ENCODE measurements around the gene ENAM. TPM values are rescaled to one million over a fixed set of nuclear protein-coding genes. Genes with fewer than 3 reads are reported as not detected.
A peak's percentile ranks its signal among the peaks of the same experiment; 100 is the strongest.

The ENAM gene
- total RNA-seq, 1 experiment from 2014 or later = 0.26 TPM

GRCh38 chr4:70624226-70624793, 4.2 kb upstream of the ENAM start:
- BruUV-seq (replicated peaks) = no TSS peak
- intact Hi-C loops (cut with micrococcal nuclease; ENCODE audit: unreplicated experiment) = no loop called here
- CTCF ChIA-PET = interaction anchor here (1.0 kb wide), 1 partner anchor 11 kb away, joined by 3 read pairs; no protein-coding TSS in a partner anchor

GRCh38 chr4:70627620-70628019, 924 bp upstream of the ENAM start:
- TF ChIP-seq CTCF (IDR thresholded peaks at IDR 0.05; ENCODE audit: unreplicated experiment) = no peak
- Mint-ChIP-seq H3K9me3 (ENCODE audit: low read depth, unreplicated experiment) (no peaks in the 10 kb centered on the region), H3K27me3 (ENCODE audit: unreplicated experiment) (no peaks in the 10 kb centered on the region), H3K4me1 (ENCODE audit: low read depth, unreplicated experiment) (peaks cover 9% of the 10 kb centered on the region), H3K4me3 (ENCODE audit: low read depth, unreplicated experiment) (no peak overlapping the region), H3K36me3 (ENCODE audit: insufficient read depth, unreplicated experiment) (no peaks in the 10 kb centered on the region), H3K27ac (ENCODE audit: unreplicated experiment) (no peak overlapping the region)
- DNase-seq = no peak
- intact Hi-C loops (cut with micrococcal nuclease; ENCODE audit: unreplicated experiment) = no loop called here
- no TSS peak for BruUV-seq (replicated peaks)
- CTCF ChIA-PET = no interaction called here

More at GRCh38 chr4:70624226-70624793, 4.2 kb upstream of the ENAM start:
- Mint-ChIP-seq H3K27me3 (ENCODE audit: unreplicated experiment) (no peaks in the 10 kb centered on the region), H3K36me3 (ENCODE audit: insufficient read depth, unreplicated experiment) (no peaks in the 10 kb centered on the region), H3K4me1 (ENCODE audit: low read depth, unreplicated experiment) (no peaks in the 10 kb centered on the region), H3K27ac (ENCODE audit: unreplicated experiment) (peak overlapping the region; percentile 44), H3K9me3 (ENCODE audit: low read depth, unreplicated experiment) (no peaks in the 10 kb centered on the region), H3K4me3 (ENCODE audit: low read depth, unreplicated experiment) (no peak overlapping the region)
- TF ChIP-seq CTCF (IDR thresholded peaks at IDR 0.05; ENCODE audit: unreplicated experiment) = no peak
- DNase-seq = no peak

- no peak for TF ChIP-seq CTCF (IDR thresholded peaks at IDR 0.05; ENCODE audit: unreplicated experiment)
- BruUV-seq (replicated peaks) = no TSS peak
- Mint-ChIP-seq H3K27me3 (ENCODE audit: unreplicated experiment) (no peaks in the 10 kb centered on the region), H3K36me3 (ENCODE audit: insufficient read depth, unreplicated experiment) (no peaks in the 10 kb centered on the region), H3K4me3 (ENCODE audit: low read depth, unreplicated experiment) (no peak overlapping the region), H3K4me1 (ENCODE audit: low read depth, unreplicated experiment) (peaks cover 9% of the 10 kb centered on the region), H3K27ac (ENCODE audit: unreplicated experiment) (no peak overlapping the region), H3K9me3 (ENCODE audit: low read depth, unreplicated experiment) (no peaks in the 10 kb centered on the region)
- intact Hi-C loops (cut with micrococcal nuclease; ENCODE audit: unreplicated experiment) = no loop called here
- CTCF ChIA-PET = no interaction called here
- DNase-seq = no peak
These were observed 1.0 kb downstream of the ENAM start for GRCh38 chr4:70629469-70630090.

- H3K27ac Mint-ChIP-seq (ENCODE audit: unreplicated experiment) = no peak overlapping the region
- H3K4me1 Mint-ChIP-seq (ENCODE audit: low read depth, unreplicated experiment) = peaks cover 9% of the 10 kb centered on the region
- no peak for DNase-seq
- intact Hi-C loops (cut with micrococcal nuclease; ENCODE audit: unreplicated experiment) = no loop called here
- CTCF ChIA-PET = no interaction called here
- no peaks in the 10 kb centered on the region for H3K27me3 Mint-ChIP-seq (ENCODE audit: unreplicated experiment)
- H3K9me3 Mint-ChIP-seq (ENCODE audit: low read depth, unreplicated experiment) = no peaks in the 10 kb centered on the region
- no peak overlapping the region for H3K4me3 Mint-ChIP-seq (ENCODE audit: low read depth, unreplicated experiment)
- H3K36me3 Mint-ChIP-seq (ENCODE audit: insufficient read depth, unreplicated experiment) = no peaks in the 10 kb centered on the region
- no peak for TF ChIP-seq CTCF (IDR thresholded peaks at IDR 0.05; ENCODE audit: unreplicated experiment)
- no TSS peak for BruUV-seq (replicated peaks)
These were observed 1.6 kb downstream of the ENAM start for GRCh38 chr4:70630162-70630561.

All from Calu3 (cell line).